ENCODE results near the gene CSRP2.

Gene CSRP2

GRCh38 chr12:76811976-76812375 is 66.8 kb downstream of the CSRP2 start:
- TF ChIP-seq CTCF (IDR thresholded peaks at IDR 0.05; ENCODE audit: insufficient read depth, low read depth, low read length, missing control alignments) = no peak
- no peak overlapping the region for H3K4me3 ChIP-seq (ENCODE audit: low read depth, low read length)
- DNase-seq (ENCODE audit: low read depth) = no peak

GRCh38 chr12:76810671-76811419 is 68.0 kb downstream of the CSRP2 start:
- H3K4me3 ChIP-seq (ENCODE audit: low read depth, low read length) = no peak overlapping the region
- DNase-seq (ENCODE audit: low read depth) = no peak
- no peak for TF ChIP-seq CTCF (IDR thresholded peaks at IDR 0.05; ENCODE audit: insufficient read depth, low read depth, low read length, missing control alignments)

All from GM12865 (cell line).